GM23338 (cell line): ENCODE measurements around the gene IGSF21. TPM values are rescaled to one million over a fixed set of nuclear protein-coding genes. Genes with fewer than 3 reads are reported as not detected.

Source experiments
- ATAC-seq: fragments of 200-7000 bp; cut with Tn5 transposase; 3 replicates; pipeline ENCODE4 v1.9.1; 2020
- DNase-seq: peaks from one replicate; pipeline ENCODE4 v3.0.0-alpha.2; 2015; ENCODE audit warnings: low spot score
- H2AFZ ChIP-seq: fragments of 200-600 bp; sonication (generic); 2 replicates; pipeline ENCODE4 v1.8.0; 2016; ENCODE audit warnings: antibody characterized with exemption, mild to moderate bottlenecking, moderate library complexity
- H3F3A ChIP-seq: fragments of 200-600 bp; sonication (generic); replicated peaks from 2 replicates; pipeline ENCODE4 v1.8.0; 2017; ENCODE audit warnings: antibody characterized with exemption, mixed run types, low read depth
- H3K27ac ChIP-seq: fragments of 200-600 bp; sonication (generic); 2 replicates; pipeline ENCODE4 v1.6.1; 2016; ENCODE audit warnings: low read depth
- H3K27me3 ChIP-seq: fragments of 200-600 bp; sonication (generic); 2 replicates; pipeline ENCODE4 v1.8.0; 2016; ENCODE audit warnings: mild to moderate bottlenecking, mixed run types, moderate library complexity; ENCODE audit not compliant: insufficient read depth
- H3K36me3 ChIP-seq: fragments of 200-600 bp; sonication (generic); 2 replicates; pipeline ENCODE4 v1.8.0; 2016; ENCODE audit warnings: mild to moderate bottlenecking; ENCODE audit not compliant: insufficient read depth
- H3K4me1 ChIP-seq: fragments of 200-600 bp; sonication (generic); 2 replicates; pipeline ENCODE4 v1.8.0; 2016; ENCODE audit warnings: mild to moderate bottlenecking, moderate library complexity; ENCODE audit not compliant: insufficient read depth
- H3K4me2 ChIP-seq: fragments of 200-600 bp; sonication (generic); 2 replicates; pipeline ENCODE4 v1.7.1; 2017; ENCODE audit warnings: mixed run types
- H3K4me3 ChIP-seq: fragments of 200-600 bp; sonication (generic); 2 replicates; pipeline ENCODE4 v1.6.1; 2016; ENCODE audit warnings: mixed run types
- H3K79me2 ChIP-seq: fragments of 200-600 bp; sonication (generic); replicated peaks from 2 replicates; pipeline ENCODE4 v1.8.0; 2017; ENCODE audit warnings: mild to moderate bottlenecking; ENCODE audit not compliant: insufficient read depth
- H3K9me2 ChIP-seq: fragments of 200-600 bp; sonication (generic); 2 replicates; pipeline ENCODE4 v1.8.0; 2017; ENCODE audit not compliant: insufficient read depth
- H4K20me1 ChIP-seq: fragments of 200-600 bp; sonication (generic); replicated peaks from 2 replicates; pipeline ENCODE4 v1.8.0; 2017; ENCODE audit warnings: mild to moderate bottlenecking; ENCODE audit not compliant: insufficient read depth
- H3K27ac Mint-ChIP-seq: 2 replicates; pipeline ENCODE4 v1.8.0; 2020; ENCODE audit warnings: inconsistent platforms, mild to moderate bottlenecking, moderate library complexity, mixed read lengths
- H3K27me3 Mint-ChIP-seq: 3 replicates; pipeline ENCODE4 v1.8.0; 2022; ENCODE audit warnings: low read depth, mild to moderate bottlenecking, moderate library complexity, mixed read lengths, inconsistent platforms; ENCODE audit not compliant: insufficient read depth, poor library complexity
- H3K36me3 Mint-ChIP-seq: 3 replicates; pipeline ENCODE4 v1.8.0; 2021; ENCODE audit warnings: low read depth, mild to moderate bottlenecking, inconsistent platforms, moderate library complexity, mixed read lengths
- H3K4me1 Mint-ChIP-seq: 3 replicates; pipeline ENCODE4 v1.8.0; 2020; ENCODE audit warnings: mild to moderate bottlenecking, inconsistent platforms, mixed read lengths
- H3K4me3 Mint-ChIP-seq: 3 replicates; pipeline ENCODE4 v1.8.0; 2021; ENCODE audit warnings: moderate library complexity, mild to moderate bottlenecking, inconsistent platforms, mixed read lengths
- H3K9me3 Mint-ChIP-seq: 3 replicates; pipeline ENCODE4 v1.8.0; 2020; ENCODE audit warnings: moderate library complexity, mild to moderate bottlenecking, inconsistent platforms, mixed read lengths
- CREB1 ChIP-seq: fragments of 250-450 bp; sonication (Bioruptor Pico); IDR thresholded peaks from 2 replicates; pipeline ENCODE4 v1.5.0; 2020; ENCODE audit warnings: low read depth, mild to moderate bottlenecking, moderate library complexity
- EZH2 ChIP-seq: fragments of 200-600 bp; sonication (generic); IDR thresholded peaks from one replicate; pipeline ENCODE4 v1.8.0; 2017; ENCODE audit warnings: antibody characterized with exemption, mild to moderate bottlenecking, low read depth; ENCODE audit not compliant: unreplicated experiment
- EZH2phosphoT487 ChIP-seq: fragments of 200-600 bp; sonication (generic); IDR thresholded peaks from one replicate; pipeline ENCODE4 v1.8.1; 2018; ENCODE audit warnings: antibody characterized with exemption; ENCODE audit not compliant: unreplicated experiment
- JUNB ChIP-seq: IDR thresholded peaks from one replicate; pipeline ENCODE4 v1.6.1; 2016; ENCODE audit warnings: antibody characterized with exemption; ENCODE audit not compliant: unreplicated experiment
- NANOG ChIP-seq: IDR thresholded peaks from 2 replicates; pipeline ENCODE4 v1.6.1; 2016; ENCODE audit warnings: antibody characterized with exemption, borderline replicate concordance
- POLR2AphosphoS5 ChIP-seq: IDR thresholded peaks from 2 replicates; pipeline ENCODE4 v1.6.1; 2016; ENCODE audit warnings: antibody characterized with exemption, low read depth
- STAT1 ChIP-seq: IDR thresholded peaks from one replicate; pipeline ENCODE4 v1.6.1; 2016; ENCODE audit warnings: antibody characterized with exemption; ENCODE audit not compliant: unreplicated experiment
- ZNF114 ChIP-seq: fragments of 250-450 bp; sonication (Bioruptor Pico); IDR thresholded peaks from 2 replicates; pipeline ENCODE4 v1.5.0; 2020; ENCODE audit warnings: mild to moderate bottlenecking, moderate library complexity
- ZNF331 ChIP-seq: fragments of 250-450 bp; sonication (Bioruptor Pico); IDR thresholded peaks from 2 replicates; pipeline ENCODE4 v1.5.0; 2020; ENCODE audit warnings: low read depth, mild to moderate bottlenecking, moderate library complexity
- polyA plus RNA-seq: library from polyadenylated mRNA; unstranded; fragments of >200 nt; fragmentation: Nextera tagmentation; extraction: Ambion mirVana; gene quantifications from 2 replicates; pipeline ENCODE4 v1.2.1, GENCODE V29; 2016
- total RNA-seq: library from RNA; depleted of rRNA; stranded (reverse); fragments of >200 nt; shearing (Covaris generic); gene quantifications from 2 replicates; pipeline ENCODE4 v1.2.3, GENCODE V29; 2014
- TF ChIP-seq, protein P1 (sequence below): IDR thresholded peaks from 2 replicates; pipeline ENCODE4 v1.6.1; 2016; ENCODE audit warnings: antibody characterized with exemption
- TF ChIP-seq, protein P2 (sequence below): IDR thresholded peaks from one replicate; pipeline ENCODE4 v1.6.1; 2018; ENCODE audit warnings: antibody characterized with exemption; ENCODE audit not compliant: unreplicated experiment
- TF ChIP-seq, protein P3 (sequence below): fragments of 250-450 bp; sonication (Bioruptor Pico); IDR thresholded peaks from 2 replicates; pipeline ENCODE4 v1.5.0; 2020; ENCODE audit warnings: mild to moderate bottlenecking, moderate library complexity
- TF ChIP-seq, protein P4 (sequence below), 2 experiments: fragments of 200-600 bp in 1 of 2; sonication (generic) in 1 of 2; conservative IDR thresholded peaks; 2 replicates each; pipeline versions ENCODE4 v1.5.1 to v1.6.1; 2016 to 2017; ENCODE audit warnings: antibody characterized with exemption in 2 of 2, low read depth in 2 of 2, mild to moderate bottlenecking in 2 of 2, moderate library complexity in 1 of 2

The IGSF21 gene
- total and polyA plus RNA-seq, 2 experiments from 2014 or later: 15.6 to 15.7 TPM

DNA sequence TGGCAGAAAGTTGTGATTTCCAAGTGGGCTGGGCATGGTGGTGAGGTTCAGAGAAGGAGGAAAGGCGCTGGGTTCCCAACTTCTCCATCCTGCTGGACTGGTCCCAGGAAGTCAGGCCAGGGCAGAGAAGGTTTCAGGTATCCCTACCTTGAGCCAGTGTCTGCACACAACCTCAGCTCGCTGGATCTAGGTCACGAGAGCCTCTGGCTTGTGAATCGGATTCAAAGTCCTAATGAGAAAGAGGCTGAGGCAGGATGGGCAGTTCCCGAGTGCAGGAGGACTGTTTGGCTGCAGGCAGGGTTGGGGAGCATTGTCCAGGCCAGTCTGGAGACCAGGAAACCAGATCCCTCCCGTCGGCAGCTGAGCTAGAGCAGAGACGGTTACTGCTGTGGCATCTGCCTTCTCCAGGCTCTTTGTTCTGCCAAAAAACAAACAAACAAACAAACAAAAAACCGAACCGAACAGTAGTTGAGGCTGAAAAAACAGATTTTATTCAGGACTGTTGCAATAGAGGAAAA lies 19.5 kb upstream of the IGSF21 start:
- H3K27me3 ChIP-seq: no peaks in the 10 kb centered on the region
- ATAC-seq (no peak), DNase-seq (no peak)
- no peaks in the 10 kb centered on the region for H4K20me1 ChIP-seq
- no peak for TF ChIP-seq STAT1
- TF ChIP-seq ZNF331 (CRISPR knock-in tag): no peak
- no peak for TF ChIP-seq POLR2AphosphoS5
- no peak for TF ChIP-seq NANOG
- TF ChIP-seq, protein P1, sequence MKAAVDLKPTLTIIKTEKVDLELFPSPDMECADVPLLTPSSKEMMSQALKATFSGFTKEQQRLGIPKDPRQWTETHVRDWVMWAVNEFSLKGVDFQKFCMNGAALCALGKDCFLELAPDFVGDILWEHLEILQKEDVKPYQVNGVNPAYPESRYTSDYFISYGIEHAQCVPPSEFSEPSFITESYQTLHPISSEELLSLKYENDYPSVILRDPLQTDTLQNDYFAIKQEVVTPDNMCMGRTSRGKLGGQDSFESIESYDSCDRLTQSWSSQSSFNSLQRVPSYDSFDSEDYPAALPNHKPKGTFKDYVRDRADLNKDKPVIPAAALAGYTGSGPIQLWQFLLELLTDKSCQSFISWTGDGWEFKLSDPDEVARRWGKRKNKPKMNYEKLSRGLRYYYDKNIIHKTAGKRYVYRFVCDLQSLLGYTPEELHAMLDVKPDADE: no peak
- TF ChIP-seq, protein P2, sequence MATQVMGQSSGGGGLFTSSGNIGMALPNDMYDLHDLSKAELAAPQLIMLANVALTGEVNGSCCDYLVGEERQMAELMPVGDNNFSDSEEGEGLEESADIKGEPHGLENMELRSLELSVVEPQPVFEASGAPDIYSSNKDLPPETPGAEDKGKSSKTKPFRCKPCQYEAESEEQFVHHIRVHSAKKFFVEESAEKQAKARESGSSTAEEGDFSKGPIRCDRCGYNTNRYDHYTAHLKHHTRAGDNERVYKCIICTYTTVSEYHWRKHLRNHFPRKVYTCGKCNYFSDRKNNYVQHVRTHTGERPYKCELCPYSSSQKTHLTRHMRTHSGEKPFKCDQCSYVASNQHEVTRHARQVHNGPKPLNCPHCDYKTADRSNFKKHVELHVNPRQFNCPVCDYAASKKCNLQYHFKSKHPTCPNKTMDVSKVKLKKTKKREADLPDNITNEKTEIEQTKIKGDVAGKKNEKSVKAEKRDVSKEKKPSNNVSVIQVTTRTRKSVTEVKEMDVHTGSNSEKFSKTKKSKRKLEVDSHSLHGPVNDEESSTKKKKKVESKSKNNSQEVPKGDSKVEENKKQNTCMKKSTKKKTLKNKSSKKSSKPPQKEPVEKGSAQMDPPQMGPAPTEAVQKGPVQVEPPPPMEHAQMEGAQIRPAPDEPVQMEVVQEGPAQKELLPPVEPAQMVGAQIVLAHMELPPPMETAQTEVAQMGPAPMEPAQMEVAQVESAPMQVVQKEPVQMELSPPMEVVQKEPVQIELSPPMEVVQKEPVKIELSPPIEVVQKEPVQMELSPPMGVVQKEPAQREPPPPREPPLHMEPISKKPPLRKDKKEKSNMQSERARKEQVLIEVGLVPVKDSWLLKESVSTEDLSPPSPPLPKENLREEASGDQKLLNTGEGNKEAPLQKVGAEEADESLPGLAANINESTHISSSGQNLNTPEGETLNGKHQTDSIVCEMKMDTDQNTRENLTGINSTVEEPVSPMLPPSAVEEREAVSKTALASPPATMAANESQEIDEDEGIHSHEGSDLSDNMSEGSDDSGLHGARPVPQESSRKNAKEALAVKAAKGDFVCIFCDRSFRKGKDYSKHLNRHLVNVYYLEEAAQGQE: no peak
- TF ChIP-seq, protein P3, sequence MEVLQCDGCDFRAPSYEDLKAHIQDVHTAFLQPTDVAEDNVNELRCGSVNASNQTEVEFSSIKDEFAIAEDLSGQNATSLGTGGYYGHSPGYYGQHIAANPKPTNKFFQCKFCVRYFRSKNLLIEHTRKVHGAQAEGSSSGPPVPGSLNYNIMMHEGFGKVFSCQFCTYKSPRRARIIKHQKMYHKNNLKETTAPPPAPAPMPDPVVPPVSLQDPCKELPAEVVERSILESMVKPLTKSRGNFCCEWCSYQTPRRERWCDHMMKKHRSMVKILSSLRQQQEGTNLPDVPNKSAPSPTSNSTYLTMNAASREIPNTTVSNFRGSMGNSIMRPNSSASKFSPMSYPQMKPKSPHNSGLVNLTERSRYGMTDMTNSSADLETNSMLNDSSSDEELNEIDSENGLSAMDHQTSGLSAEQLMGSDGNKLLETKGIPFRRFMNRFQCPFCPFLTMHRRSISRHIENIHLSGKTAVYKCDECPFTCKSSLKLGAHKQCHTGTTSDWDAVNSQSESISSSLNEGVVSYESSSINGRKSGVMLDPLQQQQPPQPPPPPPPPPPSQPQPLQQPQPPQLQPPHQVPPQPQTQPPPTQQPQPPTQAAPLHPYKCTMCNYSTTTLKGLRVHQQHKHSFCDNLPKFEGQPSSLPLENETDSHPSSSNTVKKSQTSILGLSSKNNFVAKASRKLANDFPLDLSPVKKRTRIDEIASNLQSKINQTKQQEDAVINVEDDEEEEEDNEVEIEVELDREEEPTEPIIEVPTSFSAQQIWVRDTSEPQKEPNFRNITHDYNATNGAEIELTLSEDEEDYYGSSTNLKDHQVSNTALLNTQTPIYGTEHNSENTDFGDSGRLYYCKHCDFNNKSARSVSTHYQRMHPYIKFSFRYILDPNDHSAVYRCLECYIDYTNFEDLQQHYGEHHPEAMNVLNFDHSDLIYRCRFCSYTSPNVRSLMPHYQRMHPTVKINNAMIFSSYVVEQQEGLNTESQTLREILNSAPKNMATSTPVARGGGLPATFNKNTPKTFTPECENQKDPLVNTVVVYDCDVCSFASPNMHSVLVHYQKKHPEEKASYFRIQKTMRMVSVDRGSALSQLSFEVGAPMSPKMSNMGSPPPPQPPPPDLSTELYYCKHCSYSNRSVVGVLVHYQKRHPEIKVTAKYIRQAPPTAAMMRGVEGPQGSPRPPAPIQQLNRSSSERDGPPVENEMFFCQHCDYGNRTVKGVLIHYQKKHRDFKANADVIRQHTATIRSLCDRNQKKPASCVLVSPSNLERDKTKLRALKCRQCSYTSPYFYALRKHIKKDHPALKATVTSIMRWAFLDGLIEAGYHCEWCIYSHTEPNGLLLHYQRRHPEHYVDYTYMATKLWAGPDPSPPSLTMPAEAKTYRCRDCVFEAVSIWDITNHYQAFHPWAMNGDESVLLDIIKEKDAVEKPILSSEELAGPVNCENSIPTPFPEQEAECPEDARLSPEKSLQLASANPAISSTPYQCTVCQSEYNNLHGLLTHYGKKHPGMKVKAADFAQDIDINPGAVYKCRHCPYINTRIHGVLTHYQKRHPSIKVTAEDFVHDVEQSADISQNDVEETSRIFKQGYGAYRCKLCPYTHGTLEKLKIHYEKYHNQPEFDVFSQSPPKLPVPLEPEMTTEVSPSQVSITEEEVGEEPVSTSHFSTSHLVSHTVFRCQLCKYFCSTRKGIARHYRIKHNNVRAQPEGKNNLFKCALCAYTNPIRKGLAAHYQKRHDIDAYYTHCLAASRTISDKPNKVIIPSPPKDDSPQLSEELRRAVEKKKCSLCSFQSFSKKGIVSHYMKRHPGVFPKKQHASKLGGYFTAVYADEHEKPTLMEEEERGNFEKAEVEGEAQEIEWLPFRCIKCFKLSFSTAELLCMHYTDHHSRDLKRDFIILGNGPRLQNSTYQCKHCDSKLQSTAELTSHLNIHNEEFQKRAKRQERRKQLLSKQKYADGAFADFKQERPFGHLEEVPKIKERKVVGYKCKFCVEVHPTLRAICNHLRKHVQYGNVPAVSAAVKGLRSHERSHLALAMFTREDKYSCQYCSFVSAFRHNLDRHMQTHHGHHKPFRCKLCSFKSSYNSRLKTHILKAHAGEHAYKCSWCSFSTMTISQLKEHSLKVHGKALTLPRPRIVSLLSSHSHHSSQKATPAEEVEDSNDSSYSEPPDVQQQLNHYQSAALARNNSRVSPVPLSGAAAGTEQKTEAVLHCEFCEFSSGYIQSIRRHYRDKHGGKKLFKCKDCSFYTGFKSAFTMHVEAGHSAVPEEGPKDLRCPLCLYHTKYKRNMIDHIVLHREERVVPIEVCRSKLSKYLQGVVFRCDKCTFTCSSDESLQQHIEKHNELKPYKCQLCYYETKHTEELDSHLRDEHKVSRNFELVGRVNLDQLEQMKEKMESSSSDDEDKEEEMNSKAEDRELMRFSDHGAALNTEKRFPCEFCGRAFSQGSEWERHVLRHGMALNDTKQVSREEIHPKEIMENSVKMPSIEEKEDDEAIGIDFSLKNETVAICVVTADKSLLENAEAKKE (CRISPR knock-in tag): no peak
- no peak for TF ChIP-seq EZH2phosphoT487
- TF ChIP-seq ZNF114: no peak
- no peak for TF ChIP-seq CREB1 (CRISPR knock-in tag)
- no peak for TF ChIP-seq JUNB
- TF ChIP-seq, protein P4, sequence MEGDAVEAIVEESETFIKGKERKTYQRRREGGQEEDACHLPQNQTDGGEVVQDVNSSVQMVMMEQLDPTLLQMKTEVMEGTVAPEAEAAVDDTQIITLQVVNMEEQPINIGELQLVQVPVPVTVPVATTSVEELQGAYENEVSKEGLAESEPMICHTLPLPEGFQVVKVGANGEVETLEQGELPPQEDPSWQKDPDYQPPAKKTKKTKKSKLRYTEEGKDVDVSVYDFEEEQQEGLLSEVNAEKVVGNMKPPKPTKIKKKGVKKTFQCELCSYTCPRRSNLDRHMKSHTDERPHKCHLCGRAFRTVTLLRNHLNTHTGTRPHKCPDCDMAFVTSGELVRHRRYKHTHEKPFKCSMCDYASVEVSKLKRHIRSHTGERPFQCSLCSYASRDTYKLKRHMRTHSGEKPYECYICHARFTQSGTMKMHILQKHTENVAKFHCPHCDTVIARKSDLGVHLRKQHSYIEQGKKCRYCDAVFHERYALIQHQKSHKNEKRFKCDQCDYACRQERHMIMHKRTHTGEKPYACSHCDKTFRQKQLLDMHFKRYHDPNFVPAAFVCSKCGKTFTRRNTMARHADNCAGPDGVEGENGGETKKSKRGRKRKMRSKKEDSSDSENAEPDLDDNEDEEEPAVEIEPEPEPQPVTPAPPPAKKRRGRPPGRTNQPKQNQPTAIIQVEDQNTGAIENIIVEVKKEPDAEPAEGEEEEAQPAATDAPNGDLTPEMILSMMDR (conservative IDR thresholded peaks at IDR 0.05; ENCODE audit: low read depth in 2 of 2): no peak
- no peak for TF ChIP-seq EZH2
- no peaks in the 10 kb centered on the region for H3K9me2 ChIP-seq
- H3K36me3 ChIP-seq: no peaks in the 10 kb centered on the region
- no peak overlapping the region for H3K27ac Mint-ChIP-seq
- H3K4me3 ChIP-seq: no peak overlapping the region
- peaks cover 31% of the 10 kb centered on the region for H3K4me1 Mint-ChIP-seq
- no peaks in the 10 kb centered on the region for H3K79me2 ChIP-seq
- no peaks in the 10 kb centered on the region; the same call in 2 of the 3 replicates for H3K9me3 Mint-ChIP-seq
- H3K4me1 ChIP-seq: peaks cover 29% of the 10 kb centered on the region
- no peak overlapping the region for H3K4me2 ChIP-seq
- no peaks in the 10 kb centered on the region for H3F3A ChIP-seq
- no peak overlapping the region for H3K27ac ChIP-seq
- H2AFZ ChIP-seq: peak overlapping the region; percentile 47; the same call in 1 of the 2 replicates
- no peak overlapping the region for H3K4me3 Mint-ChIP-seq
- no peaks in the 10 kb centered on the region; the same call in 2 of the 3 replicates for H3K36me3 Mint-ChIP-seq
- H3K27me3 Mint-ChIP-seq: peaks cover 8% of the 10 kb centered on the region
